ENCODE results near the gene PIM1.

The PIM1 gene

GRCh38 chr6:37135835-37136694, 33.9 kb upstream of the PIM1 start:
- H2AFZ ChIP-seq (ENCODE audit: low read length), result no peak overlapping the region
- no peak overlapping the region for H3K14ac ChIP-seq (ENCODE audit: low read length)
- no peak overlapping the region for H2BK5ac ChIP-seq (ENCODE audit: low read length)
- H3K9ac ChIP-seq (ENCODE audit: low read depth, low read length, poor library complexity), result no peak overlapping the region
- H4K8ac ChIP-seq (ENCODE audit: low read depth, low read length), result no peak overlapping the region
- no peaks in the 10 kb centered on the region for H3K27me3 ChIP-seq (ENCODE audit: control insufficient read depth in 3 of 3, insufficient read depth in 3 of 3, low read depth in 1 of 3, low read length in 3 of 3)
- H3K4me3 ChIP-seq (ENCODE audit: low read length in 2 of 2), result peak overlapping the region in 1 of 2 donors; percentile 54
- H4K91ac ChIP-seq (ENCODE audit: low read depth, low read length, poor library complexity), result no peak overlapping the region
- no peak overlapping the region for H3K4ac ChIP-seq (ENCODE audit: low read length)
- no peak overlapping the region for H3K23ac ChIP-seq (ENCODE audit: low read depth, low read length, poor library complexity)
- H2BK120ac ChIP-seq (ENCODE audit: low read depth, low read length), result no peak overlapping the region
- no peaks in the 10 kb centered on the region for H3K9me3 ChIP-seq (replicated peaks in 1 of 2; ENCODE audit: control insufficient read depth in 2 of 2, insufficient read depth in 1 of 2, low read depth in 1 of 2, low read length in 2 of 2)
- H3K36me3 ChIP-seq (replicated peaks in 1 of 2; ENCODE audit: control insufficient read depth in 2 of 2, insufficient read depth in 2 of 2, low read length in 2 of 2), result no peaks in the 10 kb centered on the region
- WGBS, 2 donors (ENCODE audit: extremely low coverage in 2 of 2, insufficient read length in 2 of 2, insufficient replicate concordance in 1 of 2), result no CpG with 5 or more reads among the region's 9 CpGs
- H3K79me1 ChIP-seq (ENCODE audit: low read depth, low read length), result no peaks in the 10 kb centered on the region
- H2AK5ac ChIP-seq (ENCODE audit: low read depth, low read length), result no peak overlapping the region
- peaks cover 25 to 28% of the 10 kb centered on the region in 2 donors for H3K4me1 ChIP-seq (ENCODE audit: control insufficient read depth in 2 of 2, insufficient read depth in 1 of 2, low read depth in 1 of 2, low read length in 2 of 2)
- H2BK12ac ChIP-seq (ENCODE audit: low read length), result no peak overlapping the region
- no peak overlapping the region for H2BK15ac ChIP-seq (ENCODE audit: low read length)
- no peak overlapping the region for H3K4me2 ChIP-seq (ENCODE audit: insufficient read depth, low read length, poor library complexity, severe bottlenecking)
- no peak overlapping the region for H3K27ac ChIP-seq (replicated peaks; ENCODE audit: low read length)
- DNase-seq (ENCODE audit: low spot score), result no peak
- no peak overlapping the region for H3K18ac ChIP-seq (ENCODE audit: low read length)

GRCh38 chr6:37136821-37137200, 33.1 kb upstream of the PIM1 start:
- Histone ChIP-seq H3K9ac (ENCODE audit: low read depth, low read length, poor library complexity) (no peak overlapping the region), H3K36me3 (replicated peaks in 1 of 2; ENCODE audit: control insufficient read depth in 2 of 2, insufficient read depth in 2 of 2, low read length in 2 of 2) (no peaks in the 10 kb centered on the region), H3K4me3 (ENCODE audit: low read length in 2 of 2) (peak overlapping the region; percentile 54 to 65), H2BK12ac (ENCODE audit: low read length) (no peak overlapping the region), H2AK5ac (ENCODE audit: low read depth, low read length) (peak overlapping the region; percentile 29), H2AFZ (ENCODE audit: low read length) (peak overlapping the region; percentile 32), H3K79me1 (ENCODE audit: low read depth, low read length) (no peaks in the 10 kb centered on the region), H3K18ac (ENCODE audit: low read length) (peak overlapping the region; percentile 89), H2BK15ac (ENCODE audit: low read length) (no peak overlapping the region), H2BK120ac (ENCODE audit: low read depth, low read length) (peak overlapping the region; percentile 92), H3K9me3 (replicated peaks in 1 of 2; ENCODE audit: control insufficient read depth in 2 of 2, insufficient read depth in 1 of 2, low read depth in 1 of 2, low read length in 2 of 2) (no peaks in the 10 kb centered on the region), H3K4ac (ENCODE audit: low read length) (no peak overlapping the region), H4K91ac (ENCODE audit: low read depth, low read length, poor library complexity) (no peak overlapping the region), H2BK5ac (ENCODE audit: low read length) (peak overlapping the region; percentile 90), H3K4me2 (ENCODE audit: insufficient read depth, low read length, poor library complexity, severe bottlenecking) (no peak overlapping the region), H3K27me3 (ENCODE audit: control insufficient read depth in 3 of 3, insufficient read depth in 3 of 3, low read depth in 1 of 3, low read length in 3 of 3) (no peaks in the 10 kb centered on the region), H3K14ac (ENCODE audit: low read length) (no peak overlapping the region), H3K27ac (replicated peaks; ENCODE audit: low read length) (peak overlapping the region; percentile 97), H3K4me1 (ENCODE audit: control insufficient read depth in 2 of 2, insufficient read depth in 1 of 2, low read depth in 1 of 2, low read length in 2 of 2) (peaks cover 22 to 26% of the 10 kb centered on the region in 2 donors), H4K8ac (ENCODE audit: low read depth, low read length) (no peak overlapping the region), H3K23ac (ENCODE audit: low read depth, low read length, poor library complexity) (no peak overlapping the region)
- no CpG with 5 or more reads among the region's 7 CpGs for WGBS, 2 donors (ENCODE audit: extremely low coverage in 2 of 2, insufficient read length in 2 of 2, insufficient replicate concordance in 1 of 2)
- no peak for DNase-seq (ENCODE audit: low spot score)

- WGBS, 2 donors (ENCODE audit: extremely low coverage in 2 of 2, insufficient read length in 2 of 2, insufficient replicate concordance in 1 of 2), result no CpG with 5 or more reads among the region's 19 CpGs
- Histone ChIP-seq H3K18ac (ENCODE audit: low read length) (peak overlapping the region; percentile 89), H2BK12ac (ENCODE audit: low read length) (no peak overlapping the region), H4K91ac (ENCODE audit: low read depth, low read length, poor library complexity) (no peak overlapping the region), H3K14ac (ENCODE audit: low read length) (no peak overlapping the region), H3K27me3 (ENCODE audit: control insufficient read depth in 3 of 3, insufficient read depth in 3 of 3, low read depth in 1 of 3, low read length in 3 of 3) (no peaks in the 10 kb centered on the region), H2AFZ (ENCODE audit: low read length) (peak overlapping the region; percentile 32), H3K23ac (ENCODE audit: low read depth, low read length, poor library complexity) (no peak overlapping the region), H2BK120ac (ENCODE audit: low read depth, low read length) (peak overlapping the region; percentile 92), H2BK5ac (ENCODE audit: low read length) (peak overlapping the region; percentile 90), H3K4me2 (ENCODE audit: insufficient read depth, low read length, poor library complexity, severe bottlenecking) (peak overlapping the region; percentile 66), H3K4me1 (ENCODE audit: control insufficient read depth in 2 of 2, insufficient read depth in 1 of 2, low read depth in 1 of 2, low read length in 2 of 2) (peaks cover 28 to 31% of the 10 kb centered on the region in 2 donors), H3K9ac (ENCODE audit: low read depth, low read length, poor library complexity) (no peak overlapping the region), H3K4me3 (ENCODE audit: low read length in 2 of 2) (peak overlapping the region; percentile 54 to 65), H3K4ac (ENCODE audit: low read length) (no peak overlapping the region), H3K27ac (replicated peaks; ENCODE audit: low read length) (peak overlapping the region; percentile 97), H3K79me1 (ENCODE audit: low read depth, low read length) (no peaks in the 10 kb centered on the region), H2BK15ac (ENCODE audit: low read length) (no peak overlapping the region), H3K9me3 (replicated peaks in 1 of 2; ENCODE audit: control insufficient read depth in 2 of 2, insufficient read depth in 1 of 2, low read depth in 1 of 2, low read length in 2 of 2) (no peaks in the 10 kb centered on the region), H4K8ac (ENCODE audit: low read depth, low read length) (no peak overlapping the region), H3K36me3 (replicated peaks in 1 of 2; ENCODE audit: control insufficient read depth in 2 of 2, insufficient read depth in 2 of 2, low read length in 2 of 2) (no peaks in the 10 kb centered on the region), H2AK5ac (ENCODE audit: low read depth, low read length) (peak overlapping the region; percentile 29)
- peak; percentile 92 for DNase-seq (ENCODE audit: low spot score)
Observed at GRCh38 chr6:37137201-37138090, 32.5 kb upstream of the PIM1 start.

- H3K36me3 ChIP-seq (replicated peaks in 1 of 2; ENCODE audit: control insufficient read depth in 2 of 2, insufficient read depth in 2 of 2, low read length in 2 of 2), result no peaks in the 10 kb centered on the region
- H2BK120ac ChIP-seq (ENCODE audit: low read depth, low read length), result no peak overlapping the region
- H3K27ac ChIP-seq (replicated peaks; ENCODE audit: low read length), result no peak overlapping the region
Observed at GRCh38 chr6:37138856-37139229, 31.1 kb upstream of the PIM1 start.

More at GRCh38 chr6:37138856-37139229, 31.1 kb upstream of the PIM1 start:
- Histone ChIP-seq H3K14ac (ENCODE audit: low read length) (no peak overlapping the region), H2BK12ac (ENCODE audit: low read length) (no peak overlapping the region), H4K8ac (ENCODE audit: low read depth, low read length) (no peak overlapping the region), H3K9ac (ENCODE audit: low read depth, low read length, poor library complexity) (no peak overlapping the region), H3K4me3 (ENCODE audit: low read length in 2 of 2) (no peak overlapping the region), H3K79me1 (ENCODE audit: low read depth, low read length) (no peaks in the 10 kb centered on the region), H2BK5ac (ENCODE audit: low read length) (no peak overlapping the region), H3K4ac (ENCODE audit: low read length) (no peak overlapping the region), H3K23ac (ENCODE audit: low read depth, low read length, poor library complexity) (no peak overlapping the region), H3K9me3 (replicated peaks in 1 of 2; ENCODE audit: control insufficient read depth in 2 of 2, insufficient read depth in 1 of 2, low read depth in 1 of 2, low read length in 2 of 2) (no peaks in the 10 kb centered on the region), H3K18ac (ENCODE audit: low read length) (no peak overlapping the region), H3K27me3 (ENCODE audit: control insufficient read depth in 3 of 3, insufficient read depth in 3 of 3, low read depth in 1 of 3, low read length in 3 of 3) (no peaks in the 10 kb centered on the region), H3K4me2 (ENCODE audit: insufficient read depth, low read length, poor library complexity, severe bottlenecking) (no peak overlapping the region), H2BK15ac (ENCODE audit: low read length) (no peak overlapping the region), H2AFZ (ENCODE audit: low read length) (no peak overlapping the region), H4K91ac (ENCODE audit: low read depth, low read length, poor library complexity) (no peak overlapping the region), H3K4me1 (ENCODE audit: control insufficient read depth in 2 of 2, insufficient read depth in 1 of 2, low read depth in 1 of 2, low read length in 2 of 2) (peaks cover 30 to 32% of the 10 kb centered on the region in 2 donors), H2AK5ac (ENCODE audit: low read depth, low read length) (no peak overlapping the region)
- no peak for DNase-seq (ENCODE audit: low spot score)
- WGBS, 2 donors (ENCODE audit: extremely low coverage in 2 of 2, insufficient read length in 2 of 2, insufficient replicate concordance in 1 of 2), result no CpG with 5 or more reads among the region's 1 CpG

Data from neuronal stem cell (in vitro differentiated cells).